CD4-positive, alpha-beta memory T cell (primary cell): ENCODE measurements around the gene RIMBP2. TPM values are rescaled to one million over a fixed set of nuclear protein-coding genes. Genes with fewer than 3 reads are reported as not detected.

ENCODE experiments used
- CTCF ChIA-PET: fragments of 350-600 bp; sonication (Branson Sonifier 250); formaldehyde crosslinking; loops from one replicate; lab custom pipeline; 2021; ENCODE audit warnings: inconsistent platforms; ENCODE audit not compliant: partially characterized antibody; lab: Charles Lee
- POLR2A ChIA-PET: fragments of 350-600 bp; sonication (Branson Sonifier 250); formaldehyde crosslinking; loops from one replicate; lab custom pipeline; 2021; ENCODE audit not compliant: partially characterized antibody; lab: Charles Lee
- DNase-seq, 5 donors: peaks; one replicate each; pipeline versions ENCODE4 v3.0.0 to v3.0.0-alpha.2; 2020 to 2022; ENCODE audit warnings: mixed read lengths in 1 of 5
- H3K27ac ChIP-seq: one replicate; pipeline ENCODE4 v1.7.0; 2013; ENCODE audit warnings: low read depth, low read length
- H3K27me3 ChIP-seq: 2 replicates; pipeline ENCODE4 v1.7.0; 2013; ENCODE audit warnings: mild to moderate bottlenecking, low read length, moderate library complexity; ENCODE audit not compliant: insufficient read depth
- H3K36me3 ChIP-seq: 2 replicates; pipeline ENCODE4 v1.7.0; 2013; ENCODE audit warnings: mild to moderate bottlenecking, low read length, moderate library complexity; ENCODE audit not compliant: insufficient read depth
- H3K4me1 ChIP-seq: 2 replicates; pipeline ENCODE4 v1.7.0; 2013; ENCODE audit warnings: mild to moderate bottlenecking, low read length, moderate library complexity; ENCODE audit not compliant: insufficient read depth
- H3K4me3 ChIP-seq, 2 donors: one replicate each; pipeline ENCODE4 v1.7.0; 2013; ENCODE audit warnings: low read length in 2 of 2, mild to moderate bottlenecking in 1 of 2
- H3K9me3 ChIP-seq, 2 donors: one replicate each; pipeline ENCODE4 v1.7.0; 2013; ENCODE audit warnings: low read length in 2 of 2, control low read depth in 1 of 2; ENCODE audit not compliant: control insufficient read depth in 1 of 2
- H3K27ac Mint-ChIP-seq, 7 donors: one replicate each; pipeline ENCODE4 v1.8.0; 2020 to 2021; ENCODE audit warnings: mixed read lengths in 7 of 7, mild to moderate bottlenecking in 6 of 7, inconsistent platforms in 3 of 7, moderate library complexity in 3 of 7
- H3K27me3 Mint-ChIP-seq, 2 donors: one replicate each; pipeline ENCODE4 v1.8.0; 2020 to 2021; ENCODE audit warnings: mixed read lengths in 2 of 2
- H3K36me3 Mint-ChIP-seq, 2 donors: one replicate each; pipeline ENCODE4 v1.8.0; 2020 to 2021; ENCODE audit warnings: mixed read lengths in 2 of 2, inconsistent platforms in 1 of 2, mild to moderate bottlenecking in 1 of 2
- H3K4me1 Mint-ChIP-seq, 4 donors: one replicate each; pipeline ENCODE4 v1.8.0; 2020 to 2021; ENCODE audit warnings: mixed read lengths in 4 of 4, mild to moderate bottlenecking in 1 of 4
- H3K4me3 Mint-ChIP-seq, 8 donors: one replicate each; pipeline ENCODE4 v1.8.0; 2020 to 2021; ENCODE audit warnings: mixed read lengths in 8 of 8, mild to moderate bottlenecking in 7 of 8, moderate library complexity in 6 of 8, inconsistent platforms in 3 of 8
- H3K9me3 Mint-ChIP-seq, 8 donors: one replicate each; pipeline ENCODE4 v1.8.0; 2020 to 2021; ENCODE audit warnings: mixed read lengths in 8 of 8, mild to moderate bottlenecking in 5 of 8, inconsistent platforms in 3 of 8, moderate library complexity in 1 of 8
- intact Hi-C: fragments of 100-400 bp; cut with micrococcal nuclease; formaldehyde crosslinking; loops from one replicate; pipeline ENCODE4 v1.15.1; 2023
- polyA plus RNA-seq, 2 donors: library from polyadenylated mRNA; unstranded; fragments of 300-500 nt; fragmentation: Illumina TruSeq; gene quantifications; one replicate each; pipeline ENCODE4 v1.2.3, GENCODE V29; 2021
- total RNA-seq, 2 experiments: library from RNA; stranded (reverse); gene quantifications; one replicate each; pipeline ENCODE4 v1.2.3, GENCODE V29; 2021

RIMBP2 gene
- total and polyA plus RNA-seq, 4 experiments from 2014 or later, result 0.20 TPM; not detected in 3

DNA sequence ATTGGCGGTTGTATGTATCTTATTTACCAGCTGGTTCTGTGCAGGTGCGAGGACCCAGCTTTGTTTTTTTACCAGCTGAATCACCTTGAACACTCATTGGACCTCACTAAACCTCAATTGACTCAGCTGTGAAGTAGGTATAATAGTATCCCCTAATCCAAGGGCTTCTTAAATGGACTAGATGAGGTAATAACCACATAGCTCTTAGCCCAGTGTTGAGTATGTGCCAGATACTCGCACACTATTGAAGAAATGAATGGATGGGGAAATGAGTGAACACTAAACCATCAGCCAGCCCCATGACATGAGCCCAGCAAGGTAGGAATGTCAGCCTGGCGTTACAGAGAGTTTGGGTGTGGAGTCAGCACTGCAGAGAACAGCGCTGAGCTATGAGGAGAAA, 79.7 kb downstream of the RIMBP2 start:
- H3K36me3 Mint-ChIP-seq, result no peaks in the 10 kb centered on the region
- CTCF ChIA-PET, result no interaction called here
- intact Hi-C loops, result no loop called here

DNA sequence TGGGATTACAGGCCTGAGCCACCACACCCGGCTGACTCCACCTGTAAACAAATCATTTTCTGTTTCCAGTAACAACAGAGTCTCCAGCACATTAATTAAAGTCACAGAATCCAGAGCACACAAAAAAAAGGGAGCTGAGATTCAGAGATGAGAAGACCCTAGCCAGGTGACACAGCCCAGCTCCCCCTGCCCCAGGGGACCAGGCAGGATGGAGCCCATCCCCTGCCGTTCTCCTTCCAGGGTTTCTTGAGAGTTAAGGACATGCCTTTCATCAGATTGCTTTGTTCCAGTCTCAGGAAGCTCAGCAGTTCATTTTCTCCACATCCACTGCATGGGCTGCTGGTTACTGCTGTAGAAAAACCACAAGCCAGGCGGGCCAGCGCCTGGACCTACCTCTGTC, 81.2 kb downstream of the RIMBP2 start:
- H3K9me3 Mint-ChIP-seq, result peaks cover 0 to 4% (median 0%) of the 10 kb centered on the region in 8 donors
- ChIA-PET POLR2A (no interaction called here), CTCF (no interaction called here)
- no peaks in the 10 kb centered on the region for H3K4me1 ChIP-seq
- H3K27me3 ChIP-seq, result no peaks in the 10 kb centered on the region
- H3K27me3 Mint-ChIP-seq, result peaks cover 4 to 9% of the 10 kb centered on the region in 2 donors
- no peaks in the 10 kb centered on the region for H3K9me3 ChIP-seq
- no peaks in the 10 kb centered on the region for H3K4me1 Mint-ChIP-seq
- H3K36me3 ChIP-seq, result no peaks in the 10 kb centered on the region
- H3K27ac Mint-ChIP-seq, result no peak overlapping the region
- no peak overlapping the region for H3K27ac ChIP-seq
- intact Hi-C loops, result no loop called here
- no peak for DNase-seq
- no peak overlapping the region for H3K4me3 ChIP-seq
- H3K36me3 Mint-ChIP-seq, result no peaks in the 10 kb centered on the region
- H3K4me3 Mint-ChIP-seq, result no peak overlapping the region

More for the DNA sequence above, 79.7 kb downstream of the RIMBP2 start:
- H3K36me3 ChIP-seq, result no peaks in the 10 kb centered on the region
- no peaks in the 10 kb centered on the region for H3K4me1 ChIP-seq
- POLR2A ChIA-PET, result no interaction called here
- H3K27me3 Mint-ChIP-seq, result peaks cover 4 to 9% of the 10 kb centered on the region in 2 donors
- no peaks in the 10 kb centered on the region for H3K9me3 Mint-ChIP-seq
- no peaks in the 10 kb centered on the region for H3K27me3 ChIP-seq
- no peak overlapping the region for H3K27ac Mint-ChIP-seq
- no peaks in the 10 kb centered on the region for H3K9me3 ChIP-seq
- no peak overlapping the region for H3K27ac ChIP-seq
- no peaks in the 10 kb centered on the region for H3K4me1 Mint-ChIP-seq
- no peak overlapping the region for H3K4me3 Mint-ChIP-seq
- no peak for DNase-seq
- H3K4me3 ChIP-seq, result no peak overlapping the region

GRCh38 chr12:130633771-130634170, 82.3 kb downstream of the RIMBP2 start:
- peaks cover 7 to 9% of the 10 kb centered on the region in 2 donors for H3K27me3 Mint-ChIP-seq
- H3K36me3 ChIP-seq, result no peaks in the 10 kb centered on the region
- H3K27me3 ChIP-seq, result no peaks in the 10 kb centered on the region
- ChIA-PET POLR2A (no interaction called here), CTCF (no interaction called here)
- no peaks in the 10 kb centered on the region for H3K36me3 Mint-ChIP-seq
- no peaks in the 10 kb centered on the region for H3K4me1 ChIP-seq
- no peak overlapping the region for H3K27ac ChIP-seq
- peaks cover 0 to 4% (median 0%) of the 10 kb centered on the region in 8 donors for H3K9me3 Mint-ChIP-seq
- no peaks in the 10 kb centered on the region for H3K4me1 Mint-ChIP-seq
- no peak for DNase-seq
- H3K4me3 ChIP-seq, result no peak overlapping the region
- H3K9me3 ChIP-seq, result no peaks in the 10 kb centered on the region
- H3K4me3 Mint-ChIP-seq, result no peak overlapping the region
- intact Hi-C loops, result no loop called here
- H3K27ac Mint-ChIP-seq, result no peak overlapping the region

DNA sequence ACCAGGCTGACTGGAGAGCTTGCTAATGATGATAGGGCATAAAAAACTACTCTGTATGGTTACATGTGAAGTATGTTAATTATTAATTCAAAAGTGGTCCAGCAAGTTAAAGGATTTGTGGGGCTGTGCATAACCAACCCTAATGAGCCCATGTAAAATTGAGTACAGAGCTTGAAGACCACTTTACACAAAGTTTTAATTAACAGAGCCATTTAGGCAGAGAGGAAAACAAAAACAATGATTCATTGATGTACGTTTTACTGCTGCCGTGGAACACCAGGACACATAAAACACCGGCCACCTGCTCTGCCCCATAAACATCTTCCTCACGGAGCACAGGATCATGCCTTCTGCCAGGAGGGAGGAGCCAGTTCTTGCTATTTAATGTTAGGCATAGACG, 83.5 kb downstream of the RIMBP2 start:
- CTCF ChIA-PET, result no interaction called here

DNA sequence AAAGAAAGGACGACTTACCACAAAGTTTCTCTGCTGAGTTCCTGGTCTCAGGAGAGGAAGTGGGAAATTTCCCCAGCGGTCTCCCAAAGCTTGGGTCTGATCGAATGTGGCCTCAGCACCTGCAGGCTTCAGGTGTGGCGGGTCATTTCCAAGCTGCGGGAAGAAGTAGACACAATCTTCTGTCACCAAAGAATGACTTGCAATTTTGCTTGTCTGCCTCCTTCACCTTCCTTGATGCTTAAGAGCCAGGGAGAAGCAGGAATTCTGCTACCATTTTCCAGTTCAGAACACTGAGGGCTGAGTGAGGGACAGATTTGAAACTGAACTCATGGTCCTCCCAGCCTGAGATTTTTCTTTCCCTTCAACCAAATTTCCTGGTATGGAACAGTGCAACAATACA, 87.8 kb downstream of the RIMBP2 start:
- Mint-ChIP-seq H3K27ac (no peak overlapping the region), H3K4me3 (no peak overlapping the region), H3K4me1 (no peaks in the 10 kb centered on the region), H3K27me3 (peaks cover 0 to 6% of the 10 kb centered on the region in 2 donors), H3K9me3 (peaks cover 0 to 13% (median 1%) of the 10 kb centered on the region in 8 donors), H3K36me3 (no peaks in the 10 kb centered on the region)
- no peak for DNase-seq
- CTCF ChIA-PET, result no interaction called here
- Histone ChIP-seq H3K4me3 (no peak overlapping the region), H3K27me3 (no peaks in the 10 kb centered on the region), H3K9me3 (no peaks in the 10 kb centered on the region), H3K4me1 (no peaks in the 10 kb centered on the region), H3K27ac (no peak overlapping the region), H3K36me3 (no peaks in the 10 kb centered on the region)
- POLR2A ChIA-PET, result no interaction called here
- intact Hi-C loops, result no loop called here

More for the DNA sequence above, 83.5 kb downstream of the RIMBP2 start:
- Histone ChIP-seq H3K27ac (no peak overlapping the region), H3K36me3 (no peaks in the 10 kb centered on the region), H3K4me3 (no peak overlapping the region), H3K27me3 (no peaks in the 10 kb centered on the region), H3K4me1 (no peaks in the 10 kb centered on the region), H3K9me3 (no peaks in the 10 kb centered on the region)
- Mint-ChIP-seq H3K27ac (no peak overlapping the region), H3K36me3 (no peaks in the 10 kb centered on the region), H3K4me3 (no peak overlapping the region), H3K9me3 (peaks cover 0 to 4% (median 0%) of the 10 kb centered on the region in 8 donors), H3K27me3 (peaks cover 9 to 10% of the 10 kb centered on the region in 2 donors), H3K4me1 (no peaks in the 10 kb centered on the region)
- DNase-seq, result no peak
- intact Hi-C loops, result no loop called here
- POLR2A ChIA-PET, result no interaction called here

DNA sequence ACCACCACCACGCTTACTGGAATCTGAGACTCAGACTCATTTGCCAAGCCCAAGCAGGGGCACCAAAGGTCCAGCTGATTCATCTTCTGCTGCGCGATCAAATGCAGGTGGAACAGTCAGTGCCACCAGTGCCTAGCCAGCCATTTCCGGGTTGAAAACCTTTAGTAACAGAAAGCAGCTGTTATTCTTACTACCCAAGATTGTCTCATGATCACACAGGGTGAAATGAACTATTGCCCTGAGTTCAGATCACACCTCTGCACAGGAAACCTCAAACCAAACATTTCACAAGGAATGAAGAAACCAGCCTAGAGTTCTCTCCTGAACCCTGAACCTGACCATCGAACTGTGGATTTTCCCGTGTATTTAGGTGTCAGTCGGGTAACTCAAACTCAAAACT, 88.9 kb downstream of the RIMBP2 start:
- H3K9me3 ChIP-seq, result no peaks in the 10 kb centered on the region
- no peak overlapping the region for H3K27ac ChIP-seq
- no peak for DNase-seq
- no peak overlapping the region for H3K4me3 ChIP-seq
- Mint-ChIP-seq H3K27ac (no peak overlapping the region), H3K9me3 (peaks cover 0 to 13% (median 2%) of the 10 kb centered on the region in 8 donors), H3K4me3 (no peak overlapping the region), H3K4me1 (no peaks in the 10 kb centered on the region), H3K36me3 (no peaks in the 10 kb centered on the region), H3K27me3 (peaks cover 0 to 6% of the 10 kb centered on the region in 2 donors)
- H3K4me1 ChIP-seq, result no peaks in the 10 kb centered on the region
- CTCF ChIA-PET, result no interaction called here
- intact Hi-C loops, result no loop called here
- no peaks in the 10 kb centered on the region for H3K36me3 ChIP-seq
- POLR2A ChIA-PET, result no interaction called here
- no peaks in the 10 kb centered on the region for H3K27me3 ChIP-seq

DNA sequence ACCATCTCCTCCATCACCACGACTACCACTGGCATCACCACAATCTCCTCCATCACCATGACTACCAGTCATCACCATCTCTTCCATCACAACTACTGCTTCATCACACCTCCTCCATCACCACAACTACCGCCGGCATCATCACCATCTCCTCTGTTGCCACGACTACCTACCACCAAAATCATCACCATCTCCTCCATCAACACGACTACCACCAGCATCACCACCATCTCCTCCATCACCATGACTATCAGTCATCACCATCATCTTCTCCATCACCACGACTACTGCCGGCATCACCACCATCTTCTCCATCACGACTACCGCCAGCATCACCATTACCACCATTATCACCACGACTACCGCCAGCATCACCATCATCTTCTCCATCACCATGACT, 89.5 kb downstream of the RIMBP2 start:
- no peaks in the 10 kb centered on the region for H3K9me3 ChIP-seq
- no peak overlapping the region for H3K27ac ChIP-seq
- no peak overlapping the region for H3K27ac Mint-ChIP-seq
- H3K4me1 ChIP-seq, result no peaks in the 10 kb centered on the region
- no peaks in the 10 kb centered on the region for H3K36me3 Mint-ChIP-seq
- peaks cover 0 to 6% of the 10 kb centered on the region in 2 donors for H3K27me3 Mint-ChIP-seq
- no peaks in the 10 kb centered on the region for H3K36me3 ChIP-seq
- intact Hi-C loops, result no loop called here
- DNase-seq, result no peak
- POLR2A ChIA-PET, result no interaction called here
- CTCF ChIA-PET, result no interaction called here
- no peaks in the 10 kb centered on the region for H3K27me3 ChIP-seq
- H3K4me3 ChIP-seq, result no peak overlapping the region
- H3K4me1 Mint-ChIP-seq, result no peaks in the 10 kb centered on the region
- H3K9me3 Mint-ChIP-seq, result peaks cover 0 to 13% (median 2%) of the 10 kb centered on the region in 8 donors
- H3K4me3 Mint-ChIP-seq, result no peak overlapping the region

DNA sequence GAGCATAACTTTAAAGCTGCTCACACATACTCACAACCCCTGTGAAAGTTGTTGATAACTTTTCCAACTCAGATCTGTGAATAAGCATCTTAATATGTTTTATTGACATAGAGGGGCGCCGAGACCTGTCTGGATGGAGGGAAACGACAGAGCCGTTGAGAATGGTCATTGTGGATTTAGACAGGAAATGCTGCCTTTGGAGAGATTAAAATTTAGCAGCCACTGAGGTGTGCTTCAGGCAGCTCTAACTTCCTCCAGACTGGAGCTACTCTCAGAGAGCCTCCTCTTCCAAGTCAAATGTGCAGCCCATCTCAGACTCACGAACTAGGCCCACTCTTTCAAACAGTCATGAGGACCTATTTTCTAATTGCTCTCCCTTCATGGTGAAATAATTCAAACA, 90.9 kb downstream of the RIMBP2 start:
- POLR2A ChIA-PET, result no interaction called here
- no peaks in the 10 kb centered on the region for H3K36me3 Mint-ChIP-seq

More for the DNA sequence above, 90.9 kb downstream of the RIMBP2 start:
- intact Hi-C loops, result no loop called here
- no peaks in the 10 kb centered on the region for H3K36me3 ChIP-seq
- no peaks in the 10 kb centered on the region for H3K4me1 Mint-ChIP-seq
- no peaks in the 10 kb centered on the region for H3K27me3 ChIP-seq
- H3K27me3 Mint-ChIP-seq, result peaks cover 0 to 6% of the 10 kb centered on the region in 2 donors
- H3K4me1 ChIP-seq, result no peaks in the 10 kb centered on the region
- no peak overlapping the region for H3K27ac Mint-ChIP-seq
- CTCF ChIA-PET, result no interaction called here
- H3K27ac ChIP-seq, result no peak overlapping the region
- no peak overlapping the region for H3K4me3 ChIP-seq
- no peak for DNase-seq
- H3K9me3 ChIP-seq, result no peaks in the 10 kb centered on the region
- no peak overlapping the region for H3K4me3 Mint-ChIP-seq
- peaks cover 0 to 11% (median 2%) of the 10 kb centered on the region in 8 donors for H3K9me3 Mint-ChIP-seq
